Limb (tissue), 2 donors: ENCODE results near the gene DLEC1.

ENCODE experiments used
- DNase-seq, 2 donors: peaks; one replicate each; pipeline ENCODE4 v3.0.0-alpha.2; 2016; ENCODE audit errors: extremely low spot score in 2 of 2

The DLEC1 gene

GRCh38 chr3:38000965-38001455 lies 38.0 kb upstream of the DLEC1 start:
- DNase-seq = no peak

- no peak for DNase-seq
Observed at GRCh38 chr3:38001456-38002081, 37.4 kb upstream of the DLEC1 start.

- no peak for DNase-seq
Observed at GRCh38 chr3:38002291-38002876, 36.6 kb upstream of the DLEC1 start.

GRCh38 chr3:38002940-38003339 lies 36.1 kb upstream of the DLEC1 start:
- no peak for DNase-seq

GRCh38 chr3:38003371-38003816 lies 35.6 kb upstream of the DLEC1 start:
- peak in 1 of 2 donors; percentile 83 for DNase-seq

- DNase-seq = no peak
Observed at GRCh38 chr3:38003817-38004414, 35.1 kb upstream of the DLEC1 start.

GRCh38 chr3:38004415-38005075 lies 34.5 kb upstream of the DLEC1 start:
- DNase-seq = peak; percentile 24 to 77

GRCh38 chr3:38005076-38006020 lies 33.7 kb upstream of the DLEC1 start:
- DNase-seq = peak in 1 of 2 donors; percentile 67

GRCh38 chr3:38006031-38006430 lies 33.0 kb upstream of the DLEC1 start:
- no peak for DNase-seq

GRCh38 chr3:38006445-38006995 lies 32.5 kb upstream of the DLEC1 start:
- DNase-seq = no peak

- no peak for DNase-seq
Observed at GRCh38 chr3:38007754-38008090, 31.3 kb upstream of the DLEC1 start.

GRCh38 chr3:38008191-38008701 lies 30.8 kb upstream of the DLEC1 start:
- DNase-seq = no peak

- no peak for DNase-seq
Observed at GRCh38 chr3:38008971-38009580, 29.9 kb upstream of the DLEC1 start.

- DNase-seq = no peak
Observed at GRCh38 chr3:38009807-38010591, 29.0 kb upstream of the DLEC1 start.

GRCh38 chr3:38011111-38011510 lies 27.9 kb upstream of the DLEC1 start:
- DNase-seq = no peak

GRCh38 chr3:38015485-38015884 lies 23.5 kb upstream of the DLEC1 start:
- no peak for DNase-seq

GRCh38 chr3:38015984-38016383 lies 23.0 kb upstream of the DLEC1 start:
- DNase-seq = no peak

GRCh38 chr3:38016410-38016809 lies 22.6 kb upstream of the DLEC1 start:
- no peak for DNase-seq

GRCh38 chr3:38016847-38017444 lies 22.1 kb upstream of the DLEC1 start:
- DNase-seq = no peak
